Measurements from ENCODE around the gene KIRREL2. TPM values are rescaled to one million over a fixed set of nuclear protein-coding genes. Genes with fewer than 3 reads are reported as not detected.

KIRREL2 gene
- polyA plus RNA-seq, 3 donors = not detected

GRCh38 chr19:35822579-35822978 lies 34.1 kb upstream of the KIRREL2 start:
- no peak overlapping the region for H2AFZ ChIP-seq (ENCODE audit: insufficient read depth, low read depth, low read length, poor library complexity, severe bottlenecking)
- no peak for DNase-seq
- H3K9me3 ChIP-seq (replicated peaks in 1 of 2; ENCODE audit: control insufficient read depth in 1 of 2, insufficient read depth in 1 of 2, low read length in 2 of 2) = no peaks in the 10 kb centered on the region
- peaks cover 0 to 2% (median 0%) of the 10 kb centered on the region in 7 donors for H3K9me3 Mint-ChIP-seq
- peaks cover 7 to 10% (median 8%) of the 10 kb centered on the region in 3 donors for H3K27me3 Mint-ChIP-seq (ENCODE audit: low read depth in 3 of 3)
- no peaks in the 10 kb centered on the region for H3K36me3 Mint-ChIP-seq
- peaks cover 0 to 3% of the 10 kb centered on the region in 2 donors for H3K27me3 ChIP-seq (ENCODE audit: control insufficient read depth in 2 of 2, insufficient read depth in 2 of 2, low read length in 2 of 2)
- no peak overlapping the region for H3K27ac Mint-ChIP-seq
- H3K4me2 ChIP-seq (replicated peaks; ENCODE audit: extremely low read depth, low read length, poor library complexity, severe bottlenecking) = no peak overlapping the region
- no peaks in the 10 kb centered on the region for H3K4me1 Mint-ChIP-seq
- H3K9ac ChIP-seq (ENCODE audit: insufficient read depth, low read length, poor library complexity, severe bottlenecking) = no peak overlapping the region
- TF ChIP-seq CTCF (IDR thresholded peaks at IDR 0.05) = no peak
- no peak overlapping the region for H3K4me3 Mint-ChIP-seq
- WGBS (ENCODE audit: insufficient coverage) = 42% methylated on average over 3 of the region's 3 CpGs
- H3K36me3 ChIP-seq (replicated peaks in 1 of 2; ENCODE audit: control insufficient read depth in 1 of 2, insufficient read depth in 2 of 2, low read length in 2 of 2) = no peaks in the 10 kb centered on the region
- no peak overlapping the region for H3K27ac ChIP-seq (ENCODE audit: low read depth in 1 of 2, low read length in 2 of 2)
- H3K4me1 ChIP-seq (ENCODE audit: control insufficient read depth in 1 of 2, insufficient read depth in 2 of 2, low read length in 2 of 2) = no peaks in the 10 kb centered on the region
- no peaks in the 10 kb centered on the region for H4K20me1 ChIP-seq (ENCODE audit: insufficient read depth, low read length)
- intact Hi-C loops (cut with micrococcal nuclease) = no loop called here
- no peaks in the 10 kb centered on the region for H3K79me2 ChIP-seq (ENCODE audit: insufficient read depth, low read length)
- no peak overlapping the region for H3K4me3 ChIP-seq (replicated peaks in 1 of 3; ENCODE audit: low read depth in 2 of 3, low read length in 3 of 3)

DNA sequence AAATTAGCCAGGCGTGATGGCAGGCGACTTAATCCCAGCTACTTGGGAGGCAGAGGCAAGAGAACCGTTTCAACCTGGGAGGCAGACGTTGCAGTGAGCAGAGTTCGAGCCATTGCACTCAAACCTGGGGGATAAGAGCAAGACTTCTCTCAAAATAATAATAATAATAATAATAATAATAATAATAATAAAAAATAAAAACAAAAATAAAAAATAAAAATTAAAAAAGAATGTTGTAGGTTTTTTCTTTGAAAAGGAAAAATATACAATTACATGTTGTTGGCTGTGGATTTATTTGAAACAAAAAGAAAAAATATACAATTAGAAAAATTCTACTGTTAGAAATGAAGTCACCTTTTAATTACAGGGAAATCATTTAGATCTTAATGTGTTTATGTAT lies 32.6 kb upstream of the KIRREL2 start:
- Histone ChIP-seq H3K9me3 (replicated peaks in 1 of 2; ENCODE audit: control insufficient read depth in 1 of 2, insufficient read depth in 1 of 2, low read length in 2 of 2) (no peaks in the 10 kb centered on the region), H3K36me3 (replicated peaks in 1 of 2; ENCODE audit: control insufficient read depth in 1 of 2, insufficient read depth in 2 of 2, low read length in 2 of 2) (no peaks in the 10 kb centered on the region), H4K20me1 (ENCODE audit: insufficient read depth, low read length) (no peaks in the 10 kb centered on the region), H2AFZ (ENCODE audit: insufficient read depth, low read depth, low read length, poor library complexity, severe bottlenecking) (no peak overlapping the region), H3K4me2 (replicated peaks; ENCODE audit: extremely low read depth, low read length, poor library complexity, severe bottlenecking) (no peak overlapping the region), H3K4me1 (ENCODE audit: control insufficient read depth in 1 of 2, insufficient read depth in 2 of 2, low read length in 2 of 2) (no peaks in the 10 kb centered on the region), H3K4me3 (replicated peaks in 1 of 3; ENCODE audit: low read depth in 2 of 3, low read length in 3 of 3) (no peak overlapping the region), H3K9ac (ENCODE audit: insufficient read depth, low read length, poor library complexity, severe bottlenecking) (no peak overlapping the region), H3K79me2 (ENCODE audit: insufficient read depth, low read length) (no peaks in the 10 kb centered on the region), H3K27ac (ENCODE audit: low read depth in 1 of 2, low read length in 2 of 2) (no peak overlapping the region), H3K27me3 (ENCODE audit: control insufficient read depth in 2 of 2, insufficient read depth in 2 of 2, low read length in 2 of 2) (peaks cover 0 to 3% of the 10 kb centered on the region in 2 donors)
- no CpG with 5 or more reads among the region's 5 CpGs for WGBS (ENCODE audit: insufficient coverage)
- intact Hi-C loops (cut with micrococcal nuclease) = no loop called here
- no peak for TF ChIP-seq CTCF (IDR thresholded peaks at IDR 0.05)
- H3K36me3 Mint-ChIP-seq = no peaks in the 10 kb centered on the region
- no peaks in the 10 kb centered on the region for H3K4me1 Mint-ChIP-seq
- no peak for DNase-seq
- peaks cover 5 to 9% (median 6%) of the 10 kb centered on the region in 3 donors for H3K27me3 Mint-ChIP-seq (ENCODE audit: low read depth in 3 of 3)
- no peak overlapping the region for H3K4me3 Mint-ChIP-seq
- no peak overlapping the region for H3K27ac Mint-ChIP-seq
- H3K9me3 Mint-ChIP-seq = peaks cover 0 to 2% (median 0%) of the 10 kb centered on the region in 7 donors

All from CD14-positive monocyte (primary cell).